GM18526 (cell line): ENCODE results near the gene UBXN7.

ENCODE experiments used
- POLR2A ChIP-seq: IDR thresholded peaks from 3 replicates; pipeline ENCODE4 v1.6.1; 2011; ENCODE audit not compliant: insufficient read length; ENCODE audit errors: extremely low read depth

UBXN7 gene

GRCh38 chr3:196432137-196432879, at the start of gene UBXN7:
UBXN7 (minus strand) TSS chr3:196432427; CDS start chr3:196432399, 28 bp downstream.
- peak; percentile 87 for TF ChIP-seq POLR2A

DNA sequence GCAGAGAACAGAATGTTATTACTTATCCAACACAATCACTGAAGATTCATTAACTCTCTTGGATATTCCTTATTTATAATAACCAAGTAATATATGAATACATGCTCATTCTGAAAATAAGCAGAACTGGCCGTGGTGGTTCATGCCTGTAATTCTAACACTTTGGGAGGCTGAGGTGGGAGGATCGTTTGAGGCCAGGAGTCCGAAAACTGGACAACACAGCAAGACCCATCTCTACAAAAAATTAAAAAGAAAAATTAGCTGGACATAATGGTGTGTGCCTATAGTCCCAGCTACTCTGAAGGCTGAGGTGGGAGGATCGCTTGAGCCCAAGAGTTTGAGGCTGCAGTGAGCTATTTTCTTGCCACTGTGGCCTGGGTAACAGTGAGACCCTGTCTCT, 45.5 kb upstream of the UBXN7 start:
- TF ChIP-seq POLR2A = no peak

- TF ChIP-seq POLR2A = no peak
Observed at GRCh38 chr3:196472286-196472685, 40.1 kb upstream of the UBXN7 start.

- no peak for TF ChIP-seq POLR2A
Observed at GRCh38 chr3:196471551-196471950, 39.3 kb upstream of the UBXN7 start.

DNA sequence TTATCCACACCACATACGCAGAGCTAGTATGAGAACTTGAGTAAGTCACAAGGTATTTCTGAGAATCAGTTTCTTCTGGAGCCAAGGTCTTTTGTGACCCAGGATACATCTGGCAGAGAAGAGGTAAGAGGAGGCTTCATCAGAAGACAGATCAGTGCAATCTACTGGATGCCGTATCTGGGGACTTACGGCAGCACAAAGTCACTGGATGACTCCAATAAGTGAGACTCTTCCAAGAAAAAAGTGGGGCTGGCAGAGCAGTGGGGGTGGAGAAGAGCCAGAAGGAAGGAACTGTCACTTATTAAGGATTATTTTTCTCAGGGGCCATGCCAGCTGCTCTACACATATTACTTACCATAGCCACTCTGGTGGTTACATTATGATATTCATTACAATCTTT, 31.6 kb upstream of the UBXN7 start:
- no peak for TF ChIP-seq POLR2A

GRCh38 chr3:196463478-196463756, 31.2 kb upstream of the UBXN7 start:
- no peak for TF ChIP-seq POLR2A

- TF ChIP-seq POLR2A = no peak
Observed at GRCh38 chr3:196458063-196458462, 25.8 kb upstream of the UBXN7 start.

DNA sequence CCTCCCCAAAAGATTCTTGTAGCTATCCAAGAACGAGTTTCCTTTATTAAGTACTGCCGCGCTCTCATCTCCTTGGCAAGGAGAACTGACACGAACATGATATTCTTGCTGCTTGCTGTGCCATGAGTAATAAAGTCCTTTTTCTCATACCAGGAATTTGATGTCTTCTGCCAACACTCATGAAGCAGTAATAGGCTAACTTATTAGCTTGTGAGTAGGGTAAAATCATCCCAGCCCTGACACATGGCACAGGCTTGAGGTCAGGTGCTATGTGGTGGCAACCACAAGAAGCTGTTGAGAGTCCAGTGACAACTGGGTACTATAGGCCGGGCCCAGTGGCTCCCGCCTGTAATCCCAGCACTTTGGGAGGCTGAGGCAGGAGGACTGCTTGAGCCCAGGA, 22.7 kb upstream of the UBXN7 start:
- TF ChIP-seq POLR2A = no peak

- no peak for TF ChIP-seq POLR2A
Observed at GRCh38 chr3:196444500-196444894, 12.3 kb upstream of the UBXN7 start.

DNA sequence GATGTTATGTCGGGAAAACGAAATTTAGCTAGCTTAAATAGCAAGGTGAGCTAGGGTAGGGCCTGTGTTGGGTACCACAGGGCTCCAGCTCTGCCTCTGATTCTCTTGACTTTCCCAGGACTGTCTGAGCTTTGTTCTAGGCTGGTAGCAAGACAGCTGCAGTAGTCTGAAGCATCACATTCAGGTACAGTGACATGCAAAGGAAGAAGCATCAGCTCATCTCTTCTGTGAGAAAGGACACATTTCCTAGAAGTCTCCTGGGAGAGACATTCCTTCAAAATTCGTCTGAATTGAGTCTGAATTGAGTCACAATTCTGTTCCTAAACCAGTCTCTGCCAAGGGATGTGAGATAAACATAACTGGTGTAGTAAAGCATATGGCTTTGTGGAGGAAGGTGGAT, 8.5 kb upstream of the UBXN7 start:
- no peak for TF ChIP-seq POLR2A

DNA sequence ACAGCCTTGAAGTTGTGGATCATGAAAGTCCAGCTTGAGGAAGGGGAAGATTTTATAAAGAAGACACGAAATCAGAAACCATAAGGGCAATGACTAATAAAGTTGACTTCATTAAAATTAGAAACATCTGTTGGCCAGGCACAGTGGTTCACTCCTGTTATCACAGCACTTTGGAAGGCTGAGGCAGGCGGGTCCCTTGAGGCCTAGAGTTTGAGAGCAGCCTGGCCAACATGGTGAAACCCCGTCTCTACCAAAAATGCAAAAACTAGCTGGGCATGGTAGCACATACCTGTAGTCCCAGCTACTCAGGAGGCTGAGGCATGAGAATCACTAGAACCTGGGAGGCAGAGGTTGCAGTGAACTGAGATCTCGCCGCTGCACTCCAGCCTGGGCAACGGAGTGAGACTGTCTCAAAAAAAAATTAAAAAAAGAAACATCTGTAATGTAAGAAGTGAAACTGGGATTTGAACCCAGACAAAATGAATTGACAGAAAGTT, 7.9 kb upstream of the UBXN7 start:
- TF ChIP-seq POLR2A = no peak

DNA sequence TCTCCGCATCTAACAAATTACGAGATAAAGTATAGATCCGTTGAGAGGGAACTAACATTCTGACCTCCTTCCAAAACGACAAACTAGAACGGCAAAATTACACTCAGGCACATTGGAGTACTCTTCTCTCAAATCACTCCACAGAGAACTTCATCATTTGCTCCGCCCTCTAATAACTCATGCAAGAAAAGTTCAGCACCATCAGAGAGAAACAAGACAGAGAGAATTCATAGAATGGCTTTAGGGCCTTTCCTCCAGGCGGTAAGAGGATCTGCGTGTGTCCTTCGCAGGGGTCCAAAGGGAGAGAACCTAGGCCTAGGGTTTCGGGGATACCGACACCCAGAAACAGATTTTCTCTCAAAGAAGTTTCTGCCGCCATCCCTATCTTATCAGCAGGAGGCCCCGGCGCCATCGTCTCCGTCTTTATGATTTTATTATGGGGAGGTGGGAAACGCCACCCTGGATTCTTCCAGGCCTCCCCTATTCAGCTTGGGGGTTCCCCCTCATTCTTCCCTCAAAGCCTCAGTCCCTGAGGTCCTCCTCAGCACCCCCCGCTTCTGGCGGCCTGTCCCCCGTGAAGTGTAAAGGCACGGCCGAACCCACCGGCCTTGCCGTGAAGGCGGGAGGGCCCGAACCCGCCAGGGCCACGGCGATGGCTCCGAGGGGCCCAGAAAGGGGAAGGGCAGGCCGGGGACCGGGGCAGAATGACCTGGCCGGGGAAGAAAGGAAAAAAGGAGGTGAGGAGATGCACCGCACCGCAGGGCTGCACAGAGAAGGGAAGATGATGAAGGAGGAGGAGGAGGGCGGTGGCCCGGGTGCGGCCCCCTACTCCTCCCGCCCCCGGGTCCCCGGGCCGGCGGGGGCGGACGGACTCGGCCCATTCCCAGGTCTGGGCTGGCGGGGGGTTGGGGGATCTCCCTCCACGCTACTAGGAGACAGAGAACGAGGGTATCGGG, 768 bp downstream of the UBXN7 start:
- TF ChIP-seq POLR2A = no peak

DNA sequence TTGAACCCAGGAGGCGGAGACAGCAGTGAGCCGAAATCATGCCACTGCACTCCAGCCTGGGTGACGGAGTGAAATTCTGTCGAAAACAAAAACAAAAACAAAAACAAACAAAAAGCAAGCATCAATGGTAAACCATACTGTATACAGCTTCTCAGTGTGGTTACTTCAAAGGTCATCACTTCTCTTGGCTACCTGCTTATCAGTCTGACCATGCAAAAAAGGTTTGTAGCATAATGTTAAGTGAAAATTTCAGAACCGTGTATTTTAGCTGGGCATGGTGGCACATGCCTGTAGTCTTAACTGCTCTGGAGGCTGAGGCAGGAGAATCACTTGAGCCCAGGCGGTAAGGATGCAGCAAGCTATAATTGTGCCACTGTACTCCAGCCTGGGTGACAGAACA, 4.2 kb downstream of the UBXN7 start:
- TF ChIP-seq POLR2A = no peak

- TF ChIP-seq POLR2A = no peak
Observed at GRCh38 chr3:196423044-196423781, 9.0 kb downstream of the UBXN7 start.

DNA sequence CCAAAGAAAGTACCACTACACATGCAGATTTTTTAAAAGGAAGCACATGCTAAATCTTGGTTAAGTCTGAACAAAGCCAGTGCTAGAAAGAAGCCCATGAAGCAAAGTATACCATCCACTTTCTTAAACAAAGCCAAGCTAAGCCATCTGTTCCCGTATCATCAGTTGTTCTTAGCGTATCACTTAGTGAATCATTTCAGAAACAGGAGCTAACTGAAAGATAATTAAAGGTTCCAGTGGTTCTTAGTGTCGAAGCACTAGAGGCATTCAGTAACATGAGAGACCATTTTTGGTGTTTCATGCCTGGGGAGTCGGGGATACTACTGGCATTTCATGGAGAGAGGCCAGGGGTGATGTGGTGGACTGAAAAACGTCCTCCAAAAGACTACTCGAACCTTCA, 12.8 kb downstream of the UBXN7 start:
- TF ChIP-seq POLR2A = no peak
